ENCODE results near the gene CYP4V2. TPM values are rescaled to one million over a fixed set of nuclear protein-coding genes. Genes with fewer than 3 reads are reported as not detected.
"Not testable (repeated sequence)": the region's sequence is repeated elsewhere in the genome, so short reads cannot be mapped to it uniquely, and the experiment has no call there.

CYP4V2 gene
- total RNA-seq, 1 experiment from 2014 or later = 8.6 TPM

DNA sequence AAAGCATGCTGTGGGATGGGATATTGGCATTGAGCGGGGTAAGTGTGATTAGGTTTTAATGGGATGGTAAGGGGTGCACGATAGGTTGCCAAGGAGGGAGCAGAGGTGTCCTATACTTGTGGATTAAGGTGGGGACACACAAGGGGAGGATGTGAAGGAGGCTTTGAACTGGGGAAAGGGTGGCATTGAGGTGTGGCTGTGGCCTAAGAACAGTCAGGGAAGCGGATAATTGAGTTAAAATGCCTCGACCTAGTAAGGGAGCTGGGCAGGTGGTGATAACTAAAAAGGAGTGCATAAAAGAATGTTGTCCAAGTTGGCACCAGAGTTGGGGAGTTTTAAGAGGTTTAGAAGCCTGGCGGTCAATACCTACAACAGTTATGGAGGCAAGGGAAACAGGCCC lies 53.5 kb downstream of the CYP4V2 start (continued):
- TF ChIP-seq, protein P1, sequence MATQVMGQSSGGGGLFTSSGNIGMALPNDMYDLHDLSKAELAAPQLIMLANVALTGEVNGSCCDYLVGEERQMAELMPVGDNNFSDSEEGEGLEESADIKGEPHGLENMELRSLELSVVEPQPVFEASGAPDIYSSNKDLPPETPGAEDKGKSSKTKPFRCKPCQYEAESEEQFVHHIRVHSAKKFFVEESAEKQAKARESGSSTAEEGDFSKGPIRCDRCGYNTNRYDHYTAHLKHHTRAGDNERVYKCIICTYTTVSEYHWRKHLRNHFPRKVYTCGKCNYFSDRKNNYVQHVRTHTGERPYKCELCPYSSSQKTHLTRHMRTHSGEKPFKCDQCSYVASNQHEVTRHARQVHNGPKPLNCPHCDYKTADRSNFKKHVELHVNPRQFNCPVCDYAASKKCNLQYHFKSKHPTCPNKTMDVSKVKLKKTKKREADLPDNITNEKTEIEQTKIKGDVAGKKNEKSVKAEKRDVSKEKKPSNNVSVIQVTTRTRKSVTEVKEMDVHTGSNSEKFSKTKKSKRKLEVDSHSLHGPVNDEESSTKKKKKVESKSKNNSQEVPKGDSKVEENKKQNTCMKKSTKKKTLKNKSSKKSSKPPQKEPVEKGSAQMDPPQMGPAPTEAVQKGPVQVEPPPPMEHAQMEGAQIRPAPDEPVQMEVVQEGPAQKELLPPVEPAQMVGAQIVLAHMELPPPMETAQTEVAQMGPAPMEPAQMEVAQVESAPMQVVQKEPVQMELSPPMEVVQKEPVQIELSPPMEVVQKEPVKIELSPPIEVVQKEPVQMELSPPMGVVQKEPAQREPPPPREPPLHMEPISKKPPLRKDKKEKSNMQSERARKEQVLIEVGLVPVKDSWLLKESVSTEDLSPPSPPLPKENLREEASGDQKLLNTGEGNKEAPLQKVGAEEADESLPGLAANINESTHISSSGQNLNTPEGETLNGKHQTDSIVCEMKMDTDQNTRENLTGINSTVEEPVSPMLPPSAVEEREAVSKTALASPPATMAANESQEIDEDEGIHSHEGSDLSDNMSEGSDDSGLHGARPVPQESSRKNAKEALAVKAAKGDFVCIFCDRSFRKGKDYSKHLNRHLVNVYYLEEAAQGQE (IDR thresholded peaks at IDR 0.05; ENCODE audit: low read depth) = no peak

DNA sequence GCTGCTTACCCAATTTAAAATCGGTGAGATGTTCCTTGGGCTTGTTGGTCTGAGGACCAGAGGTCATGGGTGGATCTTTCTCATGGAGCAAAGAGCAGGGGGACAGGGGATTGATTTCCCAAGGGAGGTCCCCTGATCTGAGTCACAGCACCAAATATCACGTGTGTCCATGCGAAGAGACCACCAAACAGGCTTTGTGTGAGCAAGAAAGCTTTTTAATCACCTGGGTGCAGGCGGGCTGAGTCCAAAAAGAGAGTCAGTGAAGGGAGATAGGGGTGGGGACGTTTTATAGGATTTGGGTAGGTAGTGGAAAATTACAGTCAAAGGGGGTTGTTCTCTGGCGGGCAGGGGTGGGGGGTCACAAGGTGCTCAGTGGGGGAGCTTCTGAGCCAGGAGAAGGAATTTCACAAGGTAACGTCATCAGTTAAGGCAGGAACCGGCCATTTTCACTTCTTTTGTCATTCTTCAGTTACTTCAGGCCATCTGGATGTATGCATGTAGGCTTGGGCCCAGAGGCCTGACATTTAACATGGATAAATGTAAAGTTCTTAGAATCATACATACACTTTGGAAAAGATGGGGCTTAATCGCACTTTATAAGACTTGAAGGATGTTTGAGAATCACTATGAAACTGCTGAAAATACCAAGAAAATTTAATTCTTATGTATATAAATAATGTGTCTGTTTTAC lies 55.8 kb downstream of the CYP4V2 start:
- POLR2A ChIA-PET; RAD21 ChIA-PET (ENCODE audit: low non-redundant PET in 1 of 2, low total read pairs in 2 of 2, uncharacterized antibody in 2 of 2, unreplicated experiment in 2 of 2); H3K79me2 ChIP-seq (ENCODE audit: insufficient read depth, low read length); H3K4me3 ChIP-seq (replicated peaks in 1 of 2; ENCODE audit: low read depth in 1 of 2, low read length in 2 of 2); H3K9me2 ChIP-seq (ENCODE audit: insufficient read depth); H3K4me2 ChIP-seq (ENCODE audit: low read length); H4K20me1 ChIP-seq (ENCODE audit: insufficient read depth); ATAC-seq; intact Hi-C loops (cut with micrococcal nuclease); H3K27ac ChIP-seq (ENCODE audit: low read depth, low read length); H3K9me3 ChIP-seq (ENCODE audit: control insufficient read depth in 1 of 2, insufficient read depth in 1 of 2, low read depth in 1 of 2, low read length in 2 of 2); H2AFZ ChIP-seq (ENCODE audit: low read depth, low read length, poor library complexity, severe bottlenecking); CTCF ChIA-PET; BruUV-seq (replicated peaks); DNase-seq (ENCODE audit: low read depth, low spot score); H3K9ac ChIP-seq (ENCODE audit: low read length); H3K27me3 ChIP-seq (ENCODE audit: insufficient read depth, low read length); H3K4me1 ChIP-seq (ENCODE audit: control insufficient read depth in 1 of 2, insufficient read depth in 2 of 2, low read length in 2 of 2); H3K36me3 ChIP-seq (ENCODE audit: control insufficient read depth in 1 of 2, insufficient read depth in 2 of 2, low read length in 2 of 2): not testable (repeated sequence)

DNA sequence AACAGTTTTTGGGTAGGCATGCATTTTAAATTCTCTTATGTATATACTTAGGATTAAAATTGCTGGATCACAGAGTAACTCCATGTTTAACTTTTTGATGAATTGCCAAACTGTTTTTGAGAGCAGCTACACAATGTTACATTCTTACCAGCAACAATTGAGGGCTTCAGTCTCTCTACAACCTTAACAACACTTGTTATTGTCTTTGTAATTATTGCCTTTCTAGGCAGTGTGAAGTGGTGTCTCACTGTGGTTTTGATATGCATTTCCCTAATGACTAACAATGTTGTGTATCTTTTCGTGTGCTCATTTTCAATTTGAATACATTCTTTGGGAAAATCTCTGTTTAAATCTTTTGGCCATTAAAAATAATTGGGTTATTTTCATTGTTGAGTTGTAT lies 57.3 kb downstream of the CYP4V2 start:
- no peak for TF ChIP-seq RAD21 (IDR thresholded peaks at IDR 0.05; ENCODE audit: low read depth)
- TF ChIP-seq EZH2phosphoT487 (IDR thresholded peaks at IDR 0.05; ENCODE audit: borderline replicate concordance) = no peak
- TF ChIP-seq POLR2A (IDR thresholded peaks at IDR 0.05; ENCODE audit: borderline replicate concordance, extremely low read depth, insufficient read depth, insufficient read length) = no peak
- no peak for TF ChIP-seq ZNF274 (IDR thresholded peaks at IDR 0.05; ENCODE audit: low read depth, low read length)
- TF ChIP-seq ELF1 (IDR thresholded peaks at IDR 0.05; ENCODE audit: borderline replicate concordance, low read depth) = no peak
- no peak for TF ChIP-seq SRF (IDR thresholded peaks at IDR 0.05; ENCODE audit: low read depth)
- TF ChIP-seq, protein P2, sequence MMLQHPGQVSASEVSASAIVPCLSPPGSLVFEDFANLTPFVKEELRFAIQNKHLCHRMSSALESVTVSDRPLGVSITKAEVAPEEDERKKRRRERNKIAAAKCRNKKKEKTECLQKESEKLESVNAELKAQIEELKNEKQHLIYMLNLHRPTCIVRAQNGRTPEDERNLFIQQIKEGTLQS (IDR thresholded peaks at IDR 0.05) = no peak
- DNase-seq (ENCODE audit: low read depth, low spot score) (no peak), ATAC-seq (no peak)
- Histone ChIP-seq H4K20me1 (ENCODE audit: insufficient read depth) (no peaks in the 10 kb centered on the region), H3K9me3 (ENCODE audit: control insufficient read depth in 1 of 2, insufficient read depth in 1 of 2, low read depth in 1 of 2, low read length in 2 of 2) (no peaks in the 10 kb centered on the region), H3K4me1 (ENCODE audit: control insufficient read depth in 1 of 2, insufficient read depth in 2 of 2, low read length in 2 of 2) (no peaks in the 10 kb centered on the region), H3K9ac (ENCODE audit: low read length) (no peak overlapping the region), H3K27ac (ENCODE audit: low read depth, low read length) (no peak overlapping the region), H3K36me3 (ENCODE audit: control insufficient read depth in 1 of 2, insufficient read depth in 2 of 2, low read length in 2 of 2) (no peaks in the 10 kb centered on the region), H3K9me2 (ENCODE audit: insufficient read depth) (no peaks in the 10 kb centered on the region), H2AFZ (ENCODE audit: low read depth, low read length, poor library complexity, severe bottlenecking) (no peak overlapping the region), H3K4me3 (replicated peaks in 1 of 2; ENCODE audit: low read depth in 1 of 2, low read length in 2 of 2) (no peak overlapping the region), H3K79me2 (ENCODE audit: insufficient read depth, low read length) (no peaks in the 10 kb centered on the region), H3K27me3 (ENCODE audit: insufficient read depth, low read length) (0 out of 2 replicates have a peak, but pooled peaks cover 5% of the 10 kb centered on the region), H3K4me2 (ENCODE audit: low read length) (no peak overlapping the region)
- RAD21 ChIA-PET (ENCODE audit: low non-redundant PET in 1 of 2, low total read pairs in 2 of 2, uncharacterized antibody in 2 of 2, unreplicated experiment in 2 of 2) = no interaction called here
- BruUV-seq (replicated peaks) = no TSS peak
- CTCF ChIA-PET = no interaction called here
- POLR2A ChIA-PET = no interaction called here
- intact Hi-C loops (cut with micrococcal nuclease) = no loop called here

All from HCT116 (cell line).